WTC11 (cell line): ENCODE data around the gene OR51B2. TPM values are rescaled to one million over a fixed set of nuclear protein-coding genes. Genes with fewer than 3 reads are reported as not detected.

Experiments
- ATAC-seq: fragments of 200-7000 bp; cut with Tn5 transposase; 2 replicates; pipeline ENCODE4 v1.10.0; 2021; ENCODE audit warnings: mild to moderate bottlenecking, moderate library complexity
- CTCF ChIA-PET: fragments of 300-600 bp; sonication (Branson Sonifier 250); formaldehyde crosslinking; loops from one replicate; lab custom pipeline; 2021; ENCODE audit warnings: antibody characterized with exemption; lab: Charles Lee
- POLR2A ChIA-PET: fragments of 350-600 bp; sonication (Branson Sonifier 250); formaldehyde crosslinking; loops from one replicate; lab custom pipeline; 2021; ENCODE audit warnings: antibody characterized with exemption; lab: Charles Lee
- DNase-seq: peaks from one replicate; pipeline ENCODE4 v3.0.0; 2021; ENCODE audit warnings: low spot score
- H3K27ac Mint-ChIP-seq: 2 replicates; pipeline ENCODE4 v1.8.0; 2021; ENCODE audit warnings: mixed read lengths
- H3K27me3 Mint-ChIP-seq: 2 replicates; pipeline ENCODE4 v1.8.0; 2021; ENCODE audit warnings: low read depth, mild to moderate bottlenecking, moderate library complexity, mixed read lengths
- H3K36me3 Mint-ChIP-seq: 2 replicates; pipeline ENCODE4 v1.8.0; 2021; ENCODE audit warnings: mixed read lengths
- H3K4me1 Mint-ChIP-seq: 2 replicates; pipeline ENCODE4 v1.8.0; 2022; ENCODE audit warnings: mixed read lengths
- H3K4me3 Mint-ChIP-seq: 2 replicates; pipeline ENCODE4 v1.8.0; 2021; ENCODE audit warnings: mild to moderate bottlenecking, moderate library complexity, mixed read lengths
- H3K9me3 Mint-ChIP-seq: 2 replicates; pipeline ENCODE4 v1.8.0; 2021; ENCODE audit warnings: mixed read lengths
- ARID4B ChIP-seq: sonication (generic); formaldehyde crosslinking; IDR thresholded peaks from 2 replicates; pipeline ENCODE4 v1.8.0; 2023; ENCODE audit warnings: missing genetic modification reagents, mild to moderate bottlenecking, borderline replicate concordance
- E2F1 ChIP-seq: sonication (generic); formaldehyde crosslinking; IDR thresholded peaks from 2 replicates; pipeline ENCODE4 v1.8.0; 2022; ENCODE audit warnings: mild to moderate bottlenecking, missing genetic modification reagents
- E2F4 ChIP-seq: sonication (generic); formaldehyde crosslinking; IDR thresholded peaks from 2 replicates; pipeline ENCODE4 v1.8.1; 2022; ENCODE audit warnings: low read depth, mild to moderate bottlenecking, moderate library complexity, missing genetic modification reagents, borderline replicate concordance
- ERG ChIP-seq: fragments of 250-450 bp; sonication (Bioruptor Pico); IDR thresholded peaks from 2 replicates; pipeline ENCODE4 v1.8.0; 2021; ENCODE audit warnings: mild to moderate bottlenecking
- ETV6 ChIP-seq: sonication (generic); formaldehyde crosslinking; IDR thresholded peaks from 2 replicates; pipeline ENCODE4 v1.8.1; 2022; ENCODE audit warnings: mild to moderate bottlenecking, missing genetic modification reagents
- FOXJ3 ChIP-seq: sonication (generic); formaldehyde crosslinking; IDR thresholded peaks from 2 replicates; pipeline ENCODE4 v1.9.0; 2021; ENCODE audit warnings: missing genetic modification reagents, mild to moderate bottlenecking, borderline replicate concordance
- FOXP1 ChIP-seq: sonication (generic); formaldehyde crosslinking; IDR thresholded peaks from 2 replicates; pipeline ENCODE4 v1.8.0; 2022; ENCODE audit warnings: missing genetic modification reagents, mild to moderate bottlenecking, moderate library complexity, borderline replicate concordance
- JUN ChIP-seq: sonication (generic); formaldehyde crosslinking; IDR thresholded peaks from 2 replicates; pipeline ENCODE4 v1.8.0; 2023; ENCODE audit warnings: mild to moderate bottlenecking, missing genetic modification reagents
- KAT7 ChIP-seq: sonication (generic); formaldehyde crosslinking; IDR thresholded peaks from 2 replicates; pipeline ENCODE4 v1.8.1; 2023; ENCODE audit warnings: missing genetic modification reagents, mild to moderate bottlenecking, borderline replicate concordance
- RORB ChIP-seq: fragments of 250-450 bp; sonication (Bioruptor Pico); IDR thresholded peaks from 2 replicates; pipeline ENCODE4 v1.9.0; 2021; ENCODE audit warnings: mild to moderate bottlenecking
- SMAD3 ChIP-seq: sonication (generic); formaldehyde crosslinking; IDR thresholded peaks from 2 replicates; pipeline ENCODE4 v1.8.0; 2022; ENCODE audit warnings: missing genetic modification reagents, mild to moderate bottlenecking, borderline replicate concordance
- SOX15 ChIP-seq: fragments of 250-450 bp; sonication (Bioruptor Pico); IDR thresholded peaks from 2 replicates; pipeline ENCODE4 v1.9.0; 2021; ENCODE audit warnings: mild to moderate bottlenecking
- TP53 ChIP-seq: sonication (generic); formaldehyde crosslinking; IDR thresholded peaks from 2 replicates; pipeline ENCODE4 v1.8.1; 2023; ENCODE audit warnings: mild to moderate bottlenecking, missing genetic modification reagents
- ZNF138 ChIP-seq: sonication (generic); formaldehyde crosslinking; conservative IDR thresholded peaks from 2 replicates; pipeline ENCODE4 v1.8.1; 2022; ENCODE audit warnings: mild to moderate bottlenecking, moderate library complexity, missing genetic modification reagents
- ZNF232 ChIP-seq: sonication (generic); formaldehyde crosslinking; IDR thresholded peaks from 2 replicates; pipeline ENCODE4 v1.8.0; 2022; ENCODE audit warnings: mild to moderate bottlenecking, missing genetic modification reagents
- ZNF317 ChIP-seq: sonication (generic); formaldehyde crosslinking; IDR thresholded peaks from 2 replicates; pipeline ENCODE4 v1.8.1; 2023; ENCODE audit warnings: low read depth, mild to moderate bottlenecking, moderate library complexity, missing genetic modification reagents, borderline replicate concordance
- ZNF671 ChIP-seq: fragments of 250-450 bp; sonication (Bioruptor Pico); IDR thresholded peaks from 2 replicates; pipeline ENCODE4 v1.8.0; 2021; ENCODE audit warnings: mild to moderate bottlenecking
- total RNA-seq: library from RNA; stranded (reverse); gene quantifications from 3 replicates; pipeline ENCODE4 v1.2.3, GENCODE V29; 2021
- TF ChIP-seq, protein P1 (sequence below): sonication (generic); formaldehyde crosslinking; IDR thresholded peaks from 2 replicates; pipeline ENCODE4 v1.8.0; 2023; ENCODE audit warnings: mild to moderate bottlenecking, missing genetic modification reagents
- TF ChIP-seq, protein P2 (sequence below): sonication (generic); formaldehyde crosslinking; IDR thresholded peaks from 2 replicates; pipeline ENCODE4 v1.8.0; 2022; ENCODE audit warnings: missing genetic modification reagents

OR51B2 gene
- total RNA-seq, 1 experiment from 2014 or later: not detected

GRCh38 chr11:5286351-5286750, 37.7 kb downstream of the OR51B2 start (continued):
- TF ChIP-seq E2F4 (CRISPR knock-in tag): no peak
- TF ChIP-seq RORB (CRISPR knock-in tag): no peak
- TF ChIP-seq TP53: no peak
- TF ChIP-seq ZNF671 (CRISPR knock-in tag): no peak
- no peak for TF ChIP-seq FOXP1 (CRISPR knock-in tag)
- TF ChIP-seq JUN: no peak
- no peak for TF ChIP-seq ERG (CRISPR knock-in tag)
- TF ChIP-seq, protein P1, sequence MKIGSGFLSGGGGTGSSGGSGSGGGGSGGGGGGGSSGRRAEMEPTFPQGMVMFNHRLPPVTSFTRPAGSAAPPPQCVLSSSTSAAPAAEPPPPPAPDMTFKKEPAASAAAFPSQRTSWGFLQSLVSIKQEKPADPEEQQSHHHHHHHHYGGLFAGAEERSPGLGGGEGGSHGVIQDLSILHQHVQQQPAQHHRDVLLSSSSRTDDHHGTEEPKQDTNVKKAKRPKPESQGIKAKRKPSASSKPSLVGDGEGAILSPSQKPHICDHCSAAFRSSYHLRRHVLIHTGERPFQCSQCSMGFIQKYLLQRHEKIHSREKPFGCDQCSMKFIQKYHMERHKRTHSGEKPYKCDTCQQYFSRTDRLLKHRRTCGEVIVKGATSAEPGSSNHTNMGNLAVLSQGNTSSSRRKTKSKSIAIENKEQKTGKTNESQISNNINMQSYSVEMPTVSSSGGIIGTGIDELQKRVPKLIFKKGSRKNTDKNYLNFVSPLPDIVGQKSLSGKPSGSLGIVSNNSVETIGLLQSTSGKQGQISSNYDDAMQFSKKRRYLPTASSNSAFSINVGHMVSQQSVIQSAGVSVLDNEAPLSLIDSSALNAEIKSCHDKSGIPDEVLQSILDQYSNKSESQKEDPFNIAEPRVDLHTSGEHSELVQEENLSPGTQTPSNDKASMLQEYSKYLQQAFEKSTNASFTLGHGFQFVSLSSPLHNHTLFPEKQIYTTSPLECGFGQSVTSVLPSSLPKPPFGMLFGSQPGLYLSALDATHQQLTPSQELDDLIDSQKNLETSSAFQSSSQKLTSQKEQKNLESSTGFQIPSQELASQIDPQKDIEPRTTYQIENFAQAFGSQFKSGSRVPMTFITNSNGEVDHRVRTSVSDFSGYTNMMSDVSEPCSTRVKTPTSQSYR: no peak
- TF ChIP-seq FOXJ3 (CRISPR knock-in tag): no peak
- no peak for TF ChIP-seq ZNF138

DNA sequence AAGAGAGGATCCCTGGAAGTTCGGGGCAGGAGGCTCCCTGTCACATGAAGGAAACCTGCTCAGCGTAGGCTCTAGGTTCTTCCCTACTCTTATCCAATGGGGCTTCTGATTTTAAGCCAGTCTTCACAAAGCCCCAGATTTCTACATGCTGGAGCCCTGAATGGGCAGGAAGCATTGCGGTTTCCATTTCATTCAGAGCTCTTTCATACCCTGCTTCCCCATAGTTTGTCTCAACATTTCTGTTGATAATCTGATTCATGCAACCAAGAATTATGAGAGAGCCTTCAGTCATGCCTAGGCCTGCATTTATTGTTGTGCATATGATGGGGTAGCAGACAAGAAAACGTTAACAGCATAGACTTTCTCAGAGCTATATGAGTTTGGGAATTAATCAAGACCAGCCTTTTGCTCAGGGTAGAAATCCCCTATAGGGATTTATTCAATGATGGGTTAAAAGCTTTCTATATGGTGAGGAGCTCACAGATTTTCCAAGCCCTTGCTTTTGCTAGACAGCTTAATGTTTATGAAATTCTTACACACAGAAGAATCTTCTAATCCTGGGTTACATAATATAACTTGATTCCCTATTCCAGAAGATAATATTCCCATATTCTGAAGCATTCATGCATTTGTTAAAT, 38.3 kb downstream of the OR51B2 start:
- TF ChIP-seq SMAD3 (CRISPR knock-in tag) (no peak), KAT7 (CRISPR knock-in tag) (no peak), JUN (no peak), ZNF232 (no peak), ZNF317 (CRISPR knock-in tag) (no peak), E2F1 (no peak), ZNF138 (no peak)
- DNase-seq (no peak), ATAC-seq (no peak)
- ChIA-PET POLR2A (no interaction called here), CTCF (no interaction called here)
- Mint-ChIP-seq H3K27me3 (no peaks in the 10 kb centered on the region), H3K9me3 (no peaks in the 10 kb centered on the region; the same call in 1 of the 2 replicates), H3K27ac (no peak overlapping the region), H3K4me1 (peaks cover under 1% of the 10 kb centered on the region), H3K36me3 (no peaks in the 10 kb centered on the region), H3K4me3 (no peak overlapping the region)

DNA sequence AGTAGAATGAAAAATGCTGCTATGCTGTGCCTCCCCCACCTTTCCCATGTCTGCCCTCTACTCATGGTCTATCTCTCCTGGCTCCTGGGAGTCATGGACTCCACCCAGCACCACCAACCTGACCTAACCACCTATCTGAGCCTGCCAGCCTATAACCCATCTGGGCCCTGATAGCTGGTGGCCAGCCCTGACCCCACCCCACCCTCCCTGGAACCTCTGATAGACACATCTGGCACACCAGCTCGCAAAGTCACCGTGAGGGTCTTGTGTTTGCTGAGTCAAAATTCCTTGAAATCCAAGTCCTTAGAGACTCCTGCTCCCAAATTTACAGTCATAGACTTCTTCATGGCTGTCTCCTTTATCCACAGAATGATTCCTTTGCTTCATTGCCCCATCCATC, 39.5 kb downstream of the OR51B2 start:
- no peak for DNase-seq
- no peak for TF ChIP-seq ETV6
- TF ChIP-seq SOX15 (CRISPR knock-in tag): no peak
- TF ChIP-seq, protein P2, sequence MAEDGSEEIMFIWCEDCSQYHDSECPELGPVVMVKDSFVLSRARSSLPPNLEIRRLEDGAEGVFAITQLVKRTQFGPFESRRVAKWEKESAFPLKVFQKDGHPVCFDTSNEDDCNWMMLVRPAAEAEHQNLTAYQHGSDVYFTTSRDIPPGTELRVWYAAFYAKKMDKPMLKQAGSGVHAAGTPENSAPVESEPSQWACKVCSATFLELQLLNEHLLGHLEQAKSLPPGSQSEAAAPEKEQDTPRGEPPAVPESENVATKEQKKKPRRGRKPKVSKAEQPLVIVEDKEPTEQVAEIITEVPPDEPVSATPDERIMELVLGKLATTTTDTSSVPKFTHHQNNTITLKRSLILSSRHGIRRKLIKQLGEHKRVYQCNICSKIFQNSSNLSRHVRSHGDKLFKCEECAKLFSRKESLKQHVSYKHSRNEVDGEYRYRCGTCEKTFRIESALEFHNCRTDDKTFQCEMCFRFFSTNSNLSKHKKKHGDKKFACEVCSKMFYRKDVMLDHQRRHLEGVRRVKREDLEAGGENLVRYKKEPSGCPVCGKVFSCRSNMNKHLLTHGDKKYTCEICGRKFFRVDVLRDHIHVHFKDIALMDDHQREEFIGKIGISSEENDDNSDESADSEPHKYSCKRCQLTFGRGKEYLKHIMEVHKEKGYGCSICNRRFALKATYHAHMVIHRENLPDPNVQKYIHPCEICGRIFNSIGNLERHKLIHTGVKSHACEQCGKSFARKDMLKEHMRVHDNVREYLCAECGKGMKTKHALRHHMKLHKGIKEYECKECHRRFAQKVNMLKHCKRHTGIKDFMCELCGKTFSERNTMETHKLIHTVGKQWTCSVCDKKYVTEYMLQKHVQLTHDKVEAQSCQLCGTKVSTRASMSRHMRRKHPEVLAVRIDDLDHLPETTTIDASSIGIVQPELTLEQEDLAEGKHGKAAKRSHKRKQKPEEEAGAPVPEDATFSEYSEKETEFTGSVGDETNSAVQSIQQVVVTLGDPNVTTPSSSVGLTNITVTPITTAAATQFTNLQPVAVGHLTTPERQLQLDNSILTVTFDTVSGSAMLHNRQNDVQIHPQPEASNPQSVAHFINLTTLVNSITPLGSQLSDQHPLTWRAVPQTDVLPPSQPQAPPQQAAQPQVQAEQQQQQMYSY: no peak
- no peak for TF ChIP-seq ZNF671 (CRISPR knock-in tag)
- no peak for TF ChIP-seq ARID4B (CRISPR knock-in tag)
- TF ChIP-seq ZNF232: no peak
- no peak for TF ChIP-seq TP53

More for the DNA sequence above, 39.5 kb downstream of the OR51B2 start:
- POLR2A ChIA-PET: no interaction called here
- no peak overlapping the region for H3K27ac Mint-ChIP-seq
- no peaks in the 10 kb centered on the region for H3K36me3 Mint-ChIP-seq
- no peak overlapping the region for H3K4me3 Mint-ChIP-seq
- no peak for ATAC-seq
- CTCF ChIA-PET: no interaction called here
- peaks cover 5% of the 10 kb centered on the region for H3K4me1 Mint-ChIP-seq
- H3K9me3 Mint-ChIP-seq: no peaks in the 10 kb centered on the region; the same call in 1 of the 2 replicates
- no peaks in the 10 kb centered on the region for H3K27me3 Mint-ChIP-seq
